ENCODE measurements around the gene PLS1.

Gene PLS1

DNA sequence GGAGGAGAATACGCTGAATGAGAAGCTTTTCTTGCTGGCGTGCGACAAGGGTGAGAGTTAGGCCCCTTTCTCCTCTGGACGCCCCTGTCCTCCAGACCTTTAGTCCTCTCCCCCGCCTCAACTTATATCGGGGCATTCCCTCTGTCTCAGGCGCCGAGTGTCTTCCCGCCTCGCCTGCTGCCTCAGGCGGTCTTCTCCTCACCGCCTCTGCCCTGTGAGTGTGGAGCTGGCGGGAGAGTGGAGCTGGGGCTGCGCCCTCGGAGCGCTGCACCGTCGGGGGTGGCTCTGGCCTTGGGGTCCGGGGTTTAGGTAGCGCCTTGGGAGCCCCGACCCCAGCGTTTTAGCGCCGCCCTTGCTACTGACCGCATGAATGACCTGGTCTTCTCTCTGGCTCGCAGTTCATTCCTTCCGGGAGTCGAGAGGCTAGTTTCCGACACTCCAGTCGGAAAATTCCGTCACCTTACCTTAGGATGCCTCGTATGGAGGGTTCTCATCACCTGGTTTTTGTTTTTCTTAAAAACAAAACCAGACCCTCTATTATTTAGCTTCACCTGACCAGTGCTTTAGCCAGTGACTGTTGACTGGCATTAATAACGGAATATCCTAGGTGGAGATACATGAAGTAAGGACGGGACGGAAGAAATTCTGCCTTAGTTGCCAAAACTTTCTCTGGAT is 128.6 kb downstream of the PLS1 start:
- TF ChIP-seq, protein P1, sequence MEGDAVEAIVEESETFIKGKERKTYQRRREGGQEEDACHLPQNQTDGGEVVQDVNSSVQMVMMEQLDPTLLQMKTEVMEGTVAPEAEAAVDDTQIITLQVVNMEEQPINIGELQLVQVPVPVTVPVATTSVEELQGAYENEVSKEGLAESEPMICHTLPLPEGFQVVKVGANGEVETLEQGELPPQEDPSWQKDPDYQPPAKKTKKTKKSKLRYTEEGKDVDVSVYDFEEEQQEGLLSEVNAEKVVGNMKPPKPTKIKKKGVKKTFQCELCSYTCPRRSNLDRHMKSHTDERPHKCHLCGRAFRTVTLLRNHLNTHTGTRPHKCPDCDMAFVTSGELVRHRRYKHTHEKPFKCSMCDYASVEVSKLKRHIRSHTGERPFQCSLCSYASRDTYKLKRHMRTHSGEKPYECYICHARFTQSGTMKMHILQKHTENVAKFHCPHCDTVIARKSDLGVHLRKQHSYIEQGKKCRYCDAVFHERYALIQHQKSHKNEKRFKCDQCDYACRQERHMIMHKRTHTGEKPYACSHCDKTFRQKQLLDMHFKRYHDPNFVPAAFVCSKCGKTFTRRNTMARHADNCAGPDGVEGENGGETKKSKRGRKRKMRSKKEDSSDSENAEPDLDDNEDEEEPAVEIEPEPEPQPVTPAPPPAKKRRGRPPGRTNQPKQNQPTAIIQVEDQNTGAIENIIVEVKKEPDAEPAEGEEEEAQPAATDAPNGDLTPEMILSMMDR (IDR thresholded peaks at IDR 0.05) = no peak

DNA sequence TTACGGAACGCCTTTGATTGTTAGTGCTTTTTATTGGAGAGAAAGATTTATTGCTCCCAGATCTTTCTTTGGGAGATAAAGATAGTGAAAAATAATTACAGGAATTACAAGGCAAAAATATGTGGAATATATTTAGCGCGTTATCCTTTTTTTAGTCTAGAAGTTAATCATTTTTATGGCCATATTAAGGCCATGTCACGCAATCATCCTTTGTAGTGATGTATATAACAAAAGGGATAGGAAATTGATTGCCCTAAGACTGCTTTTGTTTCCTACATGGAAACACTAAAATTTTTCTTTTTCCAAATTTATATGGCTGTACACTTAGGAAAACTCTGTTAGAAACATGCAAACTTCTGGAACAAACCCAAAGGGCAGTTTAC is 129.2 kb downstream of the PLS1 start:
- TF ChIP-seq, protein P1 (IDR thresholded peaks at IDR 0.05) = no peak

DNA sequence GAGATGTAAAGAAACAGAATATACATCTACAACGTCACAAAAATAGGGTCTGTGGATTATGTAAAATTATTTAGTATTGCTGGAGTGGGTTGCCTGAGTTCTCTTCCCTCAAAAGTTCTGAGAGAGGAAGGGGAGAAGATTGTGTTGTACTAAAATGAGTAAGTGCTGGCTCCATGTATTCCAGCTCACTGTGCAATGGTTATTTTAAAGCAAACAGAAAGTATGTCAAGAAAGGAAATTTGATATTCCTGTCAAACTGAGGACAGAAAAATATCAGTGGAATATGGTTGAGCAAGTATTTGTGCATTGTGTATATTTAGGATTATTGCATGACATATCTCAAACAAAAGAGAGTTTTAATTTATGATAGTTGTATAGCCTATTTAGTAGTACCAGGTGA is 129.8 kb downstream of the PLS1 start:
- TF ChIP-seq, protein P1 (IDR thresholded peaks at IDR 0.05) = no peak

DNA sequence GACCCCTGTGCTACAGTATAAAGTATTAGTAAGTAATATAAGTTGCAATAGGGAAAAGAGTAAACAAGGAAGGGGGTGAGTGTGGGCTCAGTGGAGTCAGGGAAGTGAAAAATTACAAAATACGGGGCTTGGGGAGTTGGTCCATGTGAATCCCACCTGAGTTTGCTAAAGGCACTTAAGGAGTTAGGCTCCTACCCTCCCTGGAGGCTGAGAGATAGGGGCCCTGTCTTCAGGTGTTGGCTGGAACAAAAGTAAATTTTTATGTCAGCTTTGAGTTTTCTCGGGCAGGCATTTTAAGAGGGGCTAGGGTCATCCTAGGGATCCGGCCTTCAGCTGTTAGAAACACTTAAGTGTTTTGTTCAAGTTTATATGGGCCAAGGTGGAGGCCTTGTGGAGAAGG is 135.9 kb downstream of the PLS1 start:
- TF ChIP-seq, protein P1 (IDR thresholded peaks at IDR 0.05) = no peak

DNA sequence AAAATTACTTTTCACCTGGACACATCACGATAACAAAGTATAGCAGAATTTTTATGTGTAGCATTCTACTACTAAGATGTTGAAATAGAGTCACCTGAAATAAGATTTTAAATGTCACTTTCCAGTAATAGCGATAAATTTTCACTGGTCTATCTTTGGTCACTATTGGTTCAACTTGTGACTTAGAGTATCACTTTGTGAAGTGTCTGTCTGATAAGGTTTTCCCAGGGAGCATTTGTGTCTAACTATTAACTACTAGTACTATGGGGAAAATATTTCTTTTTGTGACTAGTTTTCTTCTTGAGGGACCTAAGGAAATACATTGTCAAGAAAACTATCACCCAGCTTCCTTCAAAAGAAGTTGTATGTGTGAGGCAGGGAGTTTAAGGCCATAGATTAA is 138.6 kb downstream of the PLS1 start:
- TF ChIP-seq, protein P1 (IDR thresholded peaks at IDR 0.05) = no peak

DNA sequence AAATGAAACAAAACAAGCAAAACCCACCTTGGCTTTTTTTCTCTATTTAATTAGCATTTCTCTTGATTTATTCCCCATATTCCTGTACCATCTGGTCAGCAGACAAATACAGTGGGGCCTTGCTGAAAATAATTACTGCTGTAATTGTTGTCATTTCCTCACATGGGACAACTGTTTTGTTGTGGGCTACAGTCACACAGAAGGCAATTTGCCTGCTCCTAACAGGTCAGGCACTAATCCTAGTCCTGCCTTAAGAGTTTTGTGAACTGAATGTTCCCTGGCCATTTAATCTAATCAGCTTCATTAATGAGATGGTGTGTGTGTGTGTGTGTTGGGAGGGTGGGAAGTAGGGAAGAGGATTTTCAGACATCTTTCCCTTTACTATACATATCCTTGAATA is 139.3 kb downstream of the PLS1 start:
- TF ChIP-seq, protein P1 (IDR thresholded peaks at IDR 0.05) = no peak

DNA sequence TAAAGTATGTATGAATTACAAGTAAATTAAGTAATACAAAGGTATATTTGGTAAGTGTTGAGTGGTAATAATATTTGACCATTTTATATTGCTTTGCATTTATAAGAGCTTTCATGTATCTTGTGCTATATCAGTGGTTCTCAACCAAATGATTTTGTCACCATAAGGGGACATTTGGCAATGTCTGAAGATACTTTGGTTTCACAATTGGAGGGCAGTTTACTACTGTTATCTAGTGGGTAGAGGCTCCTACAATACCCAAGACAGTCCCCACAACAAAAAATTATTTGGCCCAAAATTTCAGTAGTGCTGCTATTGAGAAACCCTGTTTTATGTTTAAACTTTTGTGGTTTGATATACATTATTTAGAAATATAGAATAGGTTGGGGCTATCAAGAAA is 142.2 kb downstream of the PLS1 start:
- TF ChIP-seq, protein P1 (IDR thresholded peaks at IDR 0.05) = no peak

DNA sequence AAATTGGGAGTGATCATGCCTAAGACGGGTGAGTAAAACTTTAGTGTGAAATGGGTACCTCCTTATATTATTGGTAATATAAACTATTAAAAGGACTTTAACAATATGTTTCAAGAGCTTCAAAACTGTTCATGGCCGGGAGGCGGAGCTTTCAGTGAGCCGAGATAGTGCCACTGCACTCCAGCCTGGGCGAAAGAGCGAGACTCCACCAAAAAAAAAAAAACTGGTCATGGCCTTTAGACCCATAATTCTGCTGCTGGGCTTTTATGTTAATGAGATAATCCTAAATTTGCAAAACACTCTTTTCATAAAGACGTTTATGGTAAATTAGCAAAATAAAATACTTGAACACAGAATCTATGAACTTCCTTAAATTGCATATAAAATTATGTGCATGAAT is 150.5 kb downstream of the PLS1 start:
- TF ChIP-seq, protein P1 (IDR thresholded peaks at IDR 0.05) = no peak
